Gastrocnemius medialis (tissue), 4 donors: ENCODE results near the gene SULF2.

Experiments
- CTCF ChIP-seq, 5 experiments: fragments of 450-650 bp in 3 of 5; fragments of 200-600 bp in 2 of 5; sonication (generic) in 2 of 5; IDR thresholded peaks in 4 of 5; conservative IDR thresholded peaks in 1 of 5; 1 replicate in 4 of 5; 2 replicates in 1 of 5; pipeline ENCODE4 v1.5.1; 2016 to 2019; ENCODE audit warnings: antibody characterized with exemption in 5 of 5, mild to moderate bottlenecking in 3 of 5, moderate library complexity in 3 of 5
- POLR2A ChIP-seq, 2 donors: fragments of 450-650 bp; IDR thresholded peaks; one replicate each; pipeline ENCODE4 v1.6.1; 2017; ENCODE audit warnings: antibody characterized with exemption in 2 of 2, mild to moderate bottlenecking in 2 of 2, moderate library complexity in 2 of 2

GRCh38 chr20:47647994-47648393 is 137.3 kb downstream of the SULF2 start:
- TF ChIP-seq CTCF (IDR thresholded peaks at IDR 0.05 in 4 of 5, conservative IDR thresholded peaks at IDR 0.05 in 1 of 5) (no peak), POLR2A (IDR thresholded peaks at IDR 0.05) (no peak)
